ENCODE results near the gene HPDL.

GRCh38 chr1:45364294-45364693 is 37.6 kb downstream of the HPDL start:
- no peak for TF ChIP-seq POLR2A (IDR thresholded peaks at IDR 0.05; ENCODE audit: low read length)
- no peak for TF ChIP-seq CTCF (IDR thresholded peaks at IDR 0.05)
